HG02642 (cell line): Measurements from ENCODE around the gene CARS1.
A peak's percentile ranks its signal among the peaks of the same experiment; 100 is the strongest.

Experiments
- ATAC-seq: cut with Tn5 transposase; IDR thresholded peaks from one replicate; pipeline ENCODE4 v1.9.1; 2021; ENCODE audit warnings: mild to moderate bottlenecking; ENCODE audit not compliant: unreplicated experiment, poor library complexity

The CARS1 gene

GRCh38 chr11:3057069-3057963, at the start of gene CARS1:
CARS1 (minus strand) TSS chr11:3057423; CDS start chr11:3057367, 56 bp downstream.
- ATAC-seq, result peak; percentile 98

DNA sequence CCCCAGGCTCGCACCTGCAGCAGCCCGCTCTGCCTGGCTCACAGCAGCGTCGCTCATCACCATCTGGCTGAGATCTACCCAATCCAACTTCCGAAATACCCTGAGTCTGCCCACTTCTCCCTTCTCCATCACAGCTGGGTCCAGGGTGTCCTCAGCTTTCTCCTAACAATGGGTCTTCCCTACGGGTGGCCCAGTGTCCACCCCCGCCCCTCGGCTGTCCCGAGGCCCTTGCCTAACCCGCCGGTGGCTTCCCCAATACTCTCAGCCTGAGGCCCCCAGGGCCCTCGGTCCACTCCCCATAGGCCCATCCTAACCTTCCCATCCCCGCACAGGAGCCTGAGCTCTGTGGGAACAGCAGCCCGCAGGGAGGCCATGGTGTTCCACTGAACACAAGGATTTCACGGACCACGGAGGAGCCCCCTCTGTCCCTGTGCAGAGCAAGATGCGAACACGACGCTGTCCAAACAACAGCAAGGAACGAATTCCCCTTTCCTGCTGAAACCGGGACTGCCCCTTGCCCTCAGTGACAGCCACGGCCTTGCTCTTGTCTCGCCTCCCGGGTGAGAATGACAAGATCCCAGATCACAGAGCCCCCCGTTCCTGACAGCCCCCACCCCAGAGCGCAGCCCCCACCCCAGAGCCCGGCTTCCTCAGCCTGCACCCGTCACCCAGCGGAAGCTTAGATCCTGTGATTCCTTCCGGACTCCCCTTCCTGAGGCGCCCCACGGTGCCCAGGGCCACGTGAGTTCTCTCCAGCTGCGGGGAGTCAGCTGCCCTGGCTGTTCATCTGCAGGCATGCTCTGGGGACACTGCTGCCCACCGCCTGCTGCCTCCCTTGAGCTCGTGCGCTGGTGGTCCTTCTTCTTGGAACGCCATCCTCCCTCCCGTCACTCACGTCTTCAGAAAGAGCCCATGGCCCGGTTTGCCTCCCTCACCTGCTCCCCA, 48.8 kb upstream of the CARS1 start:
- no peak for ATAC-seq

GRCh38 chr11:3104961-3105790, 48.0 kb upstream of the CARS1 start:
- no peak for ATAC-seq

- no peak for ATAC-seq
These were observed 47.0 kb upstream of the CARS1 start for GRCh38 chr11:3104051-3104714.

DNA sequence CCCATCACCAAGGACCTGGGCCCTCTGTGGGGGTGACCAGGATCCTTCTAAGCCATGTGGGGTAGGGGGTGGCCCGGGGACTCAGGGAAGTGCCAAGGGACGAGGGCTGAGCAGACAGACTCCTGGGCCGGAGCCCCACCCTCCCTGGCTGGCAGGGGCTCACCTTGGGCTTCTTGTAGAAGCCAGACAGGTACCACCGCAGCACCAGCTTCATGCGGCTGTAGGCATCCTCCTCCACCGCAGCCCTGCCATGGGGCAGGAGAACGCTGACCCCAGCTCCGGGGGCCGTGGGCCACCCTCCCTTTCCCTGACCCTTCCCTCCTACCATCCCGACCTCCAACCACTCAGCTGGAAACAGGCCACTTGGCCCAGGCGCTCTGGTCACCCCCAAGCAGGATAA, 45.9 kb upstream of the CARS1 start:
- no peak for ATAC-seq

DNA sequence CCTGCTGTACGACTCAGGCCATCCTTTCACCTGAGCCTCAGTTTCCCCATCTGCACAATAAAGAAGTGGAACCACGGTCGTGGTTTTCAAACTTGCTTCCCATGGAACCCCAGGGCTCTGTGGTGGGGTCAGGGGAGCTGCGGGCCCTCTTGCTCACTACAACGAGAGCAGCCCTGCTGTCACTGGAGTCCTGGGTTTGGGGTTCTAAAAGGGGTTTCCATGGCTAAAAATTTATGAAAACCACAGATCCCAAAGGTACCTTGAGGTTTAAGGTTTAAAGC, 45.4 kb upstream of the CARS1 start:
- ATAC-seq, result no peak

- no peak for ATAC-seq
These were observed 44.9 kb upstream of the CARS1 start for GRCh38 chr11:3101921-3102640.

DNA sequence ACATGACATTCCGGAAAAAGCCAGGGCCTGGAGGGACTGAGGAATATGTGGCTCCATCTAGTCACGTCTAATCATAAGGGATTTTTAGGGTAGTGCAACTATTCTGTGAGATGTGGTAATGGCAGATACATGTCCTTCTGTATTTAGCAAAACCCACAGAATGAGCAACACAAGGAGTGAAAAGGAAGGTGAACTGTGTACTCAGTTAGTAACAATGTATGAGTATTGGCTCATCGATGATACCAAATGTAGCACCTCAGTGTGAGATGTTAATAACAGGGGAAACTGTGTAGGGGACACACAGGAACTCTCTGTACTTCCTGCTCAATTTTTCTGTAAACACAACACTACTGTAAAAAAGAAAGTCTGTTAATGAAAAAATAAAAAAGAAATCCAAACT, 42.0 kb upstream of the CARS1 start:
- no peak for ATAC-seq

GRCh38 chr11:3096909-3097530, 39.8 kb upstream of the CARS1 start:
- ATAC-seq, result no peak

GRCh38 chr11:3095712-3096361, 38.6 kb upstream of the CARS1 start:
- ATAC-seq, result no peak

DNA sequence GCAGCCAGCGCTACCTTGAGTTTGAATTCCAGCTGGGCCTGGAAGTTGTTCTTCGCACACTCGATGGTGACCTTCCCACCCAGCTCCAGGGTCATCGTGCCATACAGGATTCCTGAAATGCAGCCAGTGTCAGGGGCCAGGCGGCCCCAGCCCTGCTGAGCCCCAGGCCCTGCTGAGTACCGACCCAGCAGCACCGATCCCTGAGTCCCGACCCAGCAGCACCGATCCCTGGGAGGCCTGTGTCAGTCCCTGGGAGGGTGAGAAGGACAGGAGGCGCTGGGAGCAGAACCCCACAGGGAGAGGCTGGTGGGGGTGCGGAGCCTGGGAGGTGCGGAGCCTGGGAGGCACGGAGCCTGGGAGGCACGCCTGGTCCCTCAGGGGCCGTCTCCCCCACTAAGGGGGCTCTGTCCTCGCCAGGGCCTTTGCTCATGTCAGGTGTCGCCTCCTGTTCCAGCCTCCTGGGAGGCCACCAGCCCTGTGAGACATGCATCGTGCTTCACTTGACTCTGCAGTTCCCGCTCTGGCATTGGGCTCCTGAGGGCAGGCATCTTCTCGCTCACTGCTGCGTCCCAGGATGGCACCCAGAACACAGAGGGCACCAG, 37.1 kb upstream of the CARS1 start:
- ATAC-seq, result no peak

DNA sequence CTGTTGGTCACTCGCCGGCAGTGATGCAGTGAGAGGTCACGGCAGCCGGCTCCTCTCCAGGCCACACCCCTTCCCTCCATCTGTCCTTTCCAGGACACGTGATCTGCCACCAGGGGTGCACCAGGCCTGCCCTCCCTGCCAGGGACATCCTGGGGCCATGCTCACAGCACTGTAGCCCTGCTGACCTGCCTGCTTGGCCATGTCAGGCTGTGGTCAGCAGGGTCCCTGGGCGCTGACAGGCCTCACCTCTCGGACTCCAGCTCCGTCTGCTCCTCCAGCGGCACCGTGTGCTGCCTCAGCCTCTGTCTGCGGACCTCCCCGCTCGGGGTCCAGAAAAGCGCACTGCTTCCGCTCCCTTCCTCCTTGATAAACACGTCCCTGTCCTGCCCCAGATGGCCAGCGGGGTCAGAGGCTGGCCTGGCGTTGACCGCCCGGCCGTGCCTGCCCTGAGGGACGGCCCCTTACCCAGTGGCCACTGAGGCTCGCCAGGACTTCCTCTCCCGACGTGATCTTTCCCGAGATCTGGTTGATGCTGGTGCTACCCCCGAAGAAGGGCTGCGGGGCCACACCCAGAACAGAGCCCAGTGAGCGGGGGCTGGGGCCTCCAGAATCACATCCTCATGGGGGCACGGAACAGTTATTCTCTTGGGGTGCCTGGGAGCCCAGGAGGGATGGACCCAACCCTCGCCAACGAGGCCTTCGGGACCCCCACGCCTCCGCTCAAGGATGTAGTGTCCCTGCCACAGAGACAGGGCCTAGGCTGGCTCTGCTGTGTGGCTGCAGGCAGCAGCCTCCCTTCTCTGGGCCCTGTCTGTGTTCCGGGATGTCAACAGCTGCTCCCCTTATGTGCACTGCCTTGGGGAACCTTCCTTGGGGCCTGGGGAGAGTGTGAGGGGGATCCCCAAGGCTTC, 36.3 kb upstream of the CARS1 start:
- no peak for ATAC-seq

GRCh38 chr11:3092603-3093141, 35.4 kb upstream of the CARS1 start:
- no peak for ATAC-seq

- peak; percentile 68 for ATAC-seq
These were observed 34.8 kb upstream of the CARS1 start for GRCh38 chr11:3091846-3092602.

DNA sequence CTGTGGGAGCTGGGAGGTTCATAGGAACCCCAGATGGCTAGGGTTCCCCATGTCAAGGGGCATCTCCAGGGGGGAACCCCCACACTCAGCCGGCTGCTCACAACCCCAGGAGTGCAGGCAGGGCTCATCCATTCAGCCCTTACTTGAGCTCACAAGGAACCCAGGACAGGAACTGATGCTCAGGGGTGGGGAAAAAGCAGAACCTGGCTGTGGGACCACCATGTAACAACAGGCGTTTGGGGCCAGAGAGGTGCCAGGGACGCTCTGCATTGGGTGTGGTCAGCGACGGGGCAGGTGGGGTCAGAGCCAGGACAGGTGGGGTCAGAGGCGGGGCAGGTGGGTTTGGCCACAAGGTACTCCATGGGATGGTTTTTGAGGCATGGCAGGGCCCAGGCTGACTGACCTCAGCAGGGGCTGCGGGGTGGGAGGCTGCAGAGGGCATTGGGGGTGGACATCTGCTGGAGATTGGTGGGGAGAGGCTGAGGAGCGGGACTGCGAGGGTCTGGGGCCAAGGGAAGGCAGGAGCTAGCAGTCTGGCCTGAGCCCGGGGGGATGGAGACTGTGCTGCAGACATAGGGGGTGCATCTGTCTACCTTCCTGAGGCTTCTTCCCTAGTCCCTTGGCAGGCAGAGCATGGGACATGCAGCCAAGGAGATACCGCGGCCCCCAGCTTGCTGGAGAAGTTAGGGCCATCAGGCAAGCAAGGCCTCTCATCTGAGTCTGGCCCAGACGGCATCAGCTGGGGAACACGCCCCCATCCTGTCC, 34.0 kb upstream of the CARS1 start:
- no peak for ATAC-seq
